Neuronal stem cell (in vitro differentiated cells): ENCODE measurements around the gene VRK1.
"Not testable (repeated sequence)": the region's sequence is repeated elsewhere in the genome, so short reads cannot be mapped to it uniquely, and the experiment has no call there.

Experiments
- DNase-seq: peaks from one replicate; pipeline ENCODE4 v3.0.0-alpha.2; 2013; ENCODE audit warnings: low spot score
- H2AFZ ChIP-seq: one replicate; pipeline ENCODE4 v1.6.1; 2013; ENCODE audit warnings: mild to moderate bottlenecking, low read length, inconsistent platforms
- H2AK5ac ChIP-seq: 2 replicates; pipeline ENCODE4 v1.6.1; 2013; ENCODE audit warnings: low read depth, mild to moderate bottlenecking, inconsistent platforms, low read length, moderate library complexity, mixed read lengths
- H2BK120ac ChIP-seq: 2 replicates; pipeline ENCODE4 v1.6.1; 2013; ENCODE audit warnings: low read depth, mild to moderate bottlenecking, inconsistent platforms, low read length, moderate library complexity, mixed read lengths
- H2BK12ac ChIP-seq: one replicate; pipeline ENCODE4 v1.6.1; 2013; ENCODE audit warnings: low read length, inconsistent platforms
- H2BK15ac ChIP-seq: 2 replicates; pipeline ENCODE4 v1.6.1; 2013; ENCODE audit warnings: mild to moderate bottlenecking, low read length, inconsistent platforms, mixed read lengths
- H2BK5ac ChIP-seq: one replicate; pipeline ENCODE4 v1.6.1; 2013; ENCODE audit warnings: inconsistent platforms, mild to moderate bottlenecking, low read length, moderate library complexity
- H3K14ac ChIP-seq: one replicate; pipeline ENCODE4 v1.6.1; 2013; ENCODE audit warnings: low read length, inconsistent platforms
- H3K18ac ChIP-seq: 2 replicates; pipeline ENCODE4 v1.6.1; 2013; ENCODE audit warnings: low read length, inconsistent platforms
- H3K23ac ChIP-seq: 2 replicates; pipeline ENCODE4 v1.6.1; 2013; ENCODE audit warnings: low read depth, mild to moderate bottlenecking, mixed read lengths, low read length, inconsistent platforms; ENCODE audit not compliant: poor library complexity
- H3K27ac ChIP-seq: replicated peaks from 3 replicates; pipeline ENCODE4 v1.5.1; 2013; ENCODE audit warnings: low read length, inconsistent platforms
- H3K27me3 ChIP-seq, 3 experiments: 2 replicates each; pipeline ENCODE4 v1.6.1; 2013; ENCODE audit warnings: low read length in 3 of 3, mild to moderate bottlenecking in 2 of 3, inconsistent platforms in 1 of 3, low read depth in 1 of 3, mixed read lengths in 1 of 3, moderate library complexity in 1 of 3; ENCODE audit not compliant: control insufficient read depth in 3 of 3, insufficient read depth in 3 of 3
- H3K36me3 ChIP-seq, 2 donors: replicated peaks in 1 of 2; 2 replicates each; pipeline ENCODE4 v1.6.1; 2013; ENCODE audit warnings: low read length in 2 of 2; ENCODE audit not compliant: control insufficient read depth in 2 of 2, insufficient read depth in 2 of 2
- H3K4ac ChIP-seq: 2 replicates; pipeline ENCODE4 v1.6.1; 2013; ENCODE audit warnings: inconsistent platforms, mild to moderate bottlenecking, low read length, moderate library complexity
- H3K4me1 ChIP-seq, 2 donors: 1 replicate in 1 of 2; 2 replicates in 1 of 2; pipeline ENCODE4 v1.6.1; 2013; ENCODE audit warnings: low read length in 2 of 2, low read depth in 1 of 2; ENCODE audit not compliant: control insufficient read depth in 2 of 2, insufficient read depth in 1 of 2
- H3K4me2 ChIP-seq: one replicate; pipeline ENCODE4 v1.6.1; 2013; ENCODE audit warnings: mild to moderate bottlenecking, low read length, inconsistent platforms; ENCODE audit not compliant: insufficient read depth, poor library complexity, severe bottlenecking
- H3K4me3 ChIP-seq, 2 donors: 2 replicates each; pipeline ENCODE4 v1.5.1; 2013; ENCODE audit warnings: low read length in 2 of 2, mild to moderate bottlenecking in 2 of 2, inconsistent platforms in 1 of 2, moderate library complexity in 1 of 2
- H3K79me1 ChIP-seq: one replicate; pipeline ENCODE4 v1.6.1; 2013; ENCODE audit warnings: low read depth, mild to moderate bottlenecking, inconsistent platforms, low read length, moderate library complexity
- H3K9ac ChIP-seq: one replicate; pipeline ENCODE4 v1.6.1; 2013; ENCODE audit warnings: mild to moderate bottlenecking, low read depth, low read length, inconsistent platforms; ENCODE audit not compliant: poor library complexity
- H3K9me3 ChIP-seq, 2 donors: replicated peaks in 1 of 2; 2 replicates each; pipeline versions ENCODE3 to v1.6.1; 2013; ENCODE audit warnings: low read length in 2 of 2, mild to moderate bottlenecking in 2 of 2, inconsistent platforms in 1 of 2, low read depth in 1 of 2, mixed read lengths in 1 of 2, moderate library complexity in 1 of 2; ENCODE audit not compliant: control insufficient read depth in 2 of 2, insufficient read depth in 1 of 2
- H4K8ac ChIP-seq: one replicate; pipeline ENCODE4 v1.6.1; 2013; ENCODE audit warnings: low read depth, mild to moderate bottlenecking, inconsistent platforms, low read length, moderate library complexity
- H4K91ac ChIP-seq: one replicate; pipeline ENCODE4 v1.6.1; 2013; ENCODE audit warnings: low read length, low read depth, mild to moderate bottlenecking, inconsistent platforms; ENCODE audit not compliant: poor library complexity
- WGBS, 2 donors: extraction: QIAGEN DNeasy Blood & Tissue Kit; methylation state at CpG; one replicate each; pipeline ENCODE4 v1.1.7; 2013; ENCODE audit warnings: missing lambda C conversion rate in 2 of 2, mixed read lengths in 1 of 2; ENCODE audit not compliant: insufficient read length in 2 of 2, insufficient replicate concordance in 1 of 2; ENCODE audit errors: extremely low coverage in 2 of 2; 5-methylcytosine and 5-hydroxymethylcytosine counted together

The VRK1 gene

GRCh38 chr14:96764012-96764411, 33.2 kb upstream of the VRK1 start:
- Histone ChIP-seq H3K27me3 (peaks cover 0 to 8% (median under 1%) of the 10 kb centered on the region in 3 experiments), H3K23ac (peak overlapping the region; percentile 12), H3K9me3 (no peaks in the 10 kb centered on the region), H2BK5ac (no peak overlapping the region), H3K27ac (no peak overlapping the region), H3K9ac (no peak overlapping the region), H4K91ac (no peak overlapping the region), H3K14ac (no peak overlapping the region), H3K18ac (no peak overlapping the region), H3K4me3 (no peak overlapping the region), H2BK12ac (no peak overlapping the region), H3K36me3 (no peaks in the 10 kb centered on the region), H3K4me2 (no peak overlapping the region), H3K4me1 (no peaks in the 10 kb centered on the region), H2AK5ac (no peak overlapping the region), H2BK15ac (no peak overlapping the region), H2AFZ (no peak overlapping the region), H4K8ac (no peak overlapping the region), H2BK120ac (no peak overlapping the region), H3K79me1 (no peaks in the 10 kb centered on the region), H3K4ac (no peak overlapping the region)
- DNase-seq: no peak
- no CpG with 5 or more reads among the region's 7 CpGs for WGBS, 2 donors

- H2BK15ac ChIP-seq, H3K4me2 ChIP-seq, H3K18ac ChIP-seq, H3K9me3 ChIP-seq, H3K9ac ChIP-seq, H2AFZ ChIP-seq, H3K23ac ChIP-seq, H3K4ac ChIP-seq, H3K27ac ChIP-seq, H2BK120ac ChIP-seq, H2AK5ac ChIP-seq, H2BK12ac ChIP-seq, H3K36me3 ChIP-seq, H4K8ac ChIP-seq, H3K27me3 ChIP-seq, H3K4me1 ChIP-seq, H3K14ac ChIP-seq, H3K4me3 ChIP-seq, H3K79me1 ChIP-seq, DNase-seq, H2BK5ac ChIP-seq, H4K91ac ChIP-seq: not testable (repeated sequence)
- WGBS, 2 donors: no CpG with 5 or more reads among the region's 1 CpG
Observed at GRCh38 chr14:96765205-96765604, 32.0 kb upstream of the VRK1 start.

- Histone ChIP-seq H3K27ac (no peak overlapping the region), H3K18ac (no peak overlapping the region), H2AK5ac (no peak overlapping the region), H3K9ac (no peak overlapping the region), H4K8ac (no peak overlapping the region), H3K4me2 (no peak overlapping the region), H2AFZ (no peak overlapping the region), H3K14ac (no peak overlapping the region), H2BK12ac (no peak overlapping the region), H2BK5ac (no peak overlapping the region), H3K9me3 (no peaks in the 10 kb centered on the region), H3K23ac (no peak overlapping the region), H3K27me3 (peaks cover 0 to 11% (median 4%) of the 10 kb centered on the region in 3 experiments), H2BK15ac (no peak overlapping the region), H4K91ac (no peak overlapping the region), H3K79me1 (no peaks in the 10 kb centered on the region), H3K4me1 (peaks cover 0 to 2% of the 10 kb centered on the region in 2 donors), H3K4ac (no peak overlapping the region), H3K36me3 (no peaks in the 10 kb centered on the region), H2BK120ac (no peak overlapping the region), H3K4me3 (no peak overlapping the region)
- no CpG with 5 or more reads among the region's 5 CpGs for WGBS, 2 donors
- no peak for DNase-seq
Observed at GRCh38 chr14:96772929-96773328, 24.3 kb upstream of the VRK1 start.

- Histone ChIP-seq H3K9me3 (no peaks in the 10 kb centered on the region), H2BK120ac (no peak overlapping the region), H3K4me3 (no peak overlapping the region), H4K8ac (no peak overlapping the region), H2AK5ac (no peak overlapping the region), H3K27ac (no peak overlapping the region), H3K4ac (no peak overlapping the region), H3K79me1 (no peaks in the 10 kb centered on the region), H3K9ac (no peak overlapping the region), H3K23ac (no peak overlapping the region), H3K4me2 (no peak overlapping the region), H3K14ac (no peak overlapping the region), H2AFZ (no peak overlapping the region), H3K27me3 (peaks cover 0 to 13% (median 0%) of the 10 kb centered on the region in 3 experiments), H3K4me1 (peaks cover 0 to 2% of the 10 kb centered on the region in 2 donors), H2BK5ac (no peak overlapping the region), H3K18ac (no peak overlapping the region), H3K36me3 (no peaks in the 10 kb centered on the region), H2BK12ac (no peak overlapping the region), H4K91ac (no peak overlapping the region), H2BK15ac (no peak overlapping the region)
- no CpG with 5 or more reads among the region's 4 CpGs for WGBS, 2 donors
- DNase-seq: no peak
Observed at GRCh38 chr14:96776791-96777190, 20.4 kb upstream of the VRK1 start.
